SKM-1 (cell line): ENCODE results near the gene SEC22A.
A peak's percentile ranks its signal among the peaks of the same experiment; 100 is the strongest.

Source experiments
- DNase-seq: peaks from one replicate; lab custom pipeline; 2025; ENCODE audit not compliant: unreplicated experiment; lab: John Stamatoyannopoulos, UW

Gene SEC22A

DNA sequence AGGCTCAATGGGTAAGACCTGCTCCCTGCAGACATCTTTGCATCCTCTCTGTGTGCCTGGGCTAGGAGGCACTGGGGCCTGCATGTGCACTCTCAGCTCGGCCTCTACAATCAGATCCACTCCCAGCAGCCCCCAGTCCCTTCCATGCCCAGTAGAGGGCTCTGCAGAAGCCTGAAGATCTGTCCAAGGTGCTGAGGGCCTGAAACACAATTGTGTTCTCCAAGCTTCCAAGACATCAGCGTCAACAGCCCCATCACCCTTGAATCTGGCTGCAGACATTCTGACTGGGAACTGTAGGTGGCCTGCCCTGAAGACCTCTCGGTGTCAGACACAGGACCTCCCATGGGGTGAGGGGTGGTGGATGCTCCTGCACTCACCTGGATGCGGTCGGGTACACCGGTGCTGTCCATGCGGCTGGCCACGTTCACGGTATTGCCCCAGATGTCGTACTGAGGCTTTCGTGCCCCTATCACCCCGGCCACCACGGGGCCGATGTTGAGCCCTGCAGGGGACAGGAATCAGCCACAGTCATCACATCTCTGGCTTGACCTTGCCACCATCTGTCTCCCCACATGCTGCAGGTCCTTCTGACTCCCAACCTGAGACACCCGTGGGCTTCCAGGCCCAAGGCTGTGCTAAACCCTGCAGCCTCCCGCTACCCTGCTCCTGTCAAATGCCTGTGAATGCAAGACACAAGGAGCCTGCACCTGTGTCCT is 84.7 kb downstream of the SEC22A start:
- DNase-seq = peak; percentile 36

DNA sequence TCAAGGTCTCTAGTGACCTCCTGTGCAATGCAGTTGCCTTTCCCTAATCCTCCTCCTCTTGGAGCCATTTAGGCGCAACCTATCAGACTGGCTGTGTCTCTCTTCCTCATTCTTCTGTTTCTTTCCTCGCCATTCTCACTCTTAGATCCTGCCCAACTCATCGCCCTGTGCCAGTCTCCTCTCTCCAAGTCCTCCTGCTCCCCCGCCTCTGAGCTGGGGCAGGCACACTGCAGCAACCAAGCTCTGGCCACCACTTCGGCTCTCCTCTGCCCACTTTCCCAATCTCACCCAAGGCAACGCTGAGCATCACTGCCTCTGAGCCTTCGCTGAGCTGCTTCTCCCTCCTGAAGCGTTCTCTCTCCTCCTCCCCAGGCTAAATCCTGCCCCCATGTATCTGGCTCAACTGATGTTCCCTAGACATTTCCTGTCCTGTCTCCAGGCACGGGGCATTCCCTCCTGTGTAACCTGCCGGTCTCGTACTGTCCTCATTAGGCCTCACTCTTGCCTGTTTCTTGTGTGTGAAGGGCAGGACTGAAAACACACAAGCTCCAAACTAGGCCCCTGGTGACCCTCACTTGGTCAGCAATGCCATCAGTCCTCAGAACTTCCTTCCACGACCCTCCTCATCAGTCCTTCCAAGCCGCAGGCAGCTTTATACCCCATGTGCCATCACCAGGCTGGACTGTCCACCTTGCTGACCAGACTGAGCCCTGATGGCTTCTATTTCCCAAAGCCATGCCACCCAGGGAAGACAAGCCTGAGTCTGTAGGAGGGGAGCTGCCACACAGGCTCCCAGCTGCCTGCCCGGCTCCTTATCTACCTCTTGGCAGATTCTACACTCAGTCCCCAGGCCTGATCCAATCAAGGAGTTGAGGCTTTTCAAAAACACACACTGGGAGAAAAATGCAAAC is 85.6 kb downstream of the SEC22A start:
- DNase-seq = no peak

DNA sequence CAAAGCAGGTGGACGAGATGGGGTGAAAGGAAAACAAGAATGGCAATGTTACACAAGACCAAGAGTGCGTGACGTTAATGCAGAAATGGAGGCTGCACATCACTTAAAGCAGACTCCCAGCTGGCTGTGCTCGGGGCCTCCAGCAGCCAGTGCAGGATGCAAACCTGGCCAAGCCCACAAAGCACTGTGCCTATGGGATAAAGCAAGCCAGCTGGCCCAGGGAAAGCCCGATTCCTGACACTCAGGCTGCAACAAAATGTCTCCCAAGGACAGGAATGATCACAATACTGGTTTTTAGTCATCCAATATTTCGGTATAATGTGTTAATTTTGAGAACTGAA is 86.2 kb downstream of the SEC22A start:
- no peak for DNase-seq

DNA sequence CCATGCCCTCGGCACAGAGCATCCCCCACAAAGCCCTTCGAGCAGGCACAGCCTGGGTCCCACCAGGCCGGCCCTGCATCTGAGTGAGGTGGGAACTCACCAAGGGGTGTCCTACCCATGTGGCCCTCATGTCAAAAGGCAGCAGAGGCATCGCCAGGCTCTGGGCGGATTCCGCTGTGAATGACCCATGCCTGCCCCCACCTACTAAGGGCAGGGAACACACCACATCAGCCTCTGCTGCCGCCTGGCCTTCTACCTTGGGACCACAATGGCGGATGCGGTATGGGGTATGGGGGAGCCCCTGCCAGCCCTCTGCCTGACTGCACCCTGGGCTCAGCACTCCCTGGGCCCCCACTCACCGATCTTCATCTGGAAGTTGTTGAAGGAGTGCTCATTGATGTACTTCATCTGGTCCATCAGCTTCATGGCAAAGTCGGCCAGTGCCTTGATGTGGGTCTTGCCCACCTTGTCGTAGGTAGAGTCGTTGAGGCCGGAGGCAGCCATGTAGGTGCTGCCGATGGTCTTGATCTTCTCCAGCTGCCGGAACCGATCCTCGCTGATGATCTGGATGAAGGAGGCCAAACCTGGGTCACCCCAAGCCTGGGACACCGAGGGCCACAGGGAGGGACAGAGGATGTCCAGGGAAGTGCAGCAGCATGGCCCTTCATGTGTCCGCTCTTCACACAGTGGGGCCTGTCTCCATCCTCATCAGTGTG is 87.8 kb downstream of the SEC22A start:
- no peak for DNase-seq

DNA sequence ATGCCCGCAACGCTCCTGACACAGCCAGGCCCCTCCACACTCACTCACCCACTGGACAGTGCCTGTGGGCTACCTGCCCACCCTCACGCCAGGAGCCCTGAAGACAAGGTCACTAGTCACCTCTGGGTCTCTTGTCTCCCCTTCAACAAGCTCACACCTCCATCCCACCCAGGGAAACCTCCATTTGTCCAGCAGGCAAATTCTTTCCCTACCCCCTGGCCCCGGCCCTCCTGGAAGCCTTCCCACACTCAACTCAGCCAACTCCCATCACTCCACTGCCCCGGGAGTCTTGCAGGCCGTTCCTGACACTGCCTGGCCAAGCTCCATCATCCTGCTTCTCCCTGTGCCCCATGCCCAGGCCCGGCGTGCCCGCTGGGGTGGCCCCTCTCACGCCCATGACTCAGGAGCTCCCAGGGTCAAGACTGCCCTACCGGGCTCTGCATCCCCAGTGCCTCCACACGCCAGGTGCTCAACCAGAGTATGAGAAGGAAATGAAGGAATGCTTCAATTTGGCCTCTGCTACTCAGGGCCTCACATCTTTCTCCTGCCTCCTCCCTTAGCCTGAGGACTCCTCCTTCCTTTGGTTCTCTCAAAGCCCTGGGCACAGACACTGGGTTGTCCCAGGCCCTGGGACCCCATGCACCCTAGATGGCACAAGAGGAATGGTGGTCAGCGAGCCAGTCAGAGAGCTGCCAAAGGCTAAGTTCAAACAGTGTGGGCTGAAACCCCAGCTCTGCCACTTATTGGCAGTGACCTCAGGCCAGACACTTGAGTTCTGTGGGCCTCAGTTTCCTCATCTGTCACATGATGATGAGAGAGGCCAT is 88.6 kb downstream of the SEC22A start:
- no peak for DNase-seq

DNA sequence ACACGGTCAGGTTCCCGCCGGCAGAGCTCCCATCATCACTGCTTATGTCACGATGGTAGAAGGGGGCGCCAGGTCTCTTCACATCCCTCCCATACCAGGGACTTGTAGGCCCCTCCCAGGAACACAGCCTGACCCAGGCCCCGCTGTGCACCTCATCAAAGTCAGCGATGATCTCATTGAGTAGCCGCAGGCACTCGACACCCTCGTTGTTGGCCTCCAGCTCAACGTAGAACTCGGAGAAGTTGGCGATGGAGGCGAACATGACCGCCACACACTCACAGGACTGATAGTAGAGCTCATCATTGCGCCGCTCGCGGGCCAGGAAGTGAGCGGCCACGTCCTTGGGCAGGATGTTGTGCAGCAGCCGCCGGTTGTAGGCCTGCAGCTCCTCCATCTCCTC is 89.2 kb downstream of the SEC22A start:
- DNase-seq = no peak

DNA sequence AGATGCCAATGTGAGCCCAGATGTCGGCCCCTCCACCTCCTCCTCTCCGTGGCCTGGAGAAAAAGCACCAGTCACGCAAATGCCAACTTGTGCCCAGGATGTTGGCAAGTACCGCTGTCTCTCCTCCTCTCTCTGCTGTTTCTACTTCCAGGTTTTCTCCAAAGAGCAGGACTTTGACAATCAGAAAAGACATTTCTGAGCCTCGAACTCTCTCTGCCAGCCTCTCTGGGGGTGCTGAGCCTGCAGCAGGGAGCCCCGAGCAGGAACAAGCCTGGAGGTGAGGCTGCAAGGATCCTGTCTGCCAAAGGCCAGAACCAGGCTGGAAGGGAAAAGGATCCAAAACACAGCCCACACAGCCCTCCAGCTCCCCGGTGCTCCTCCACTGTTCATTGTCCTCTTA is 89.7 kb downstream of the SEC22A start:
- DNase-seq = no peak

DNA sequence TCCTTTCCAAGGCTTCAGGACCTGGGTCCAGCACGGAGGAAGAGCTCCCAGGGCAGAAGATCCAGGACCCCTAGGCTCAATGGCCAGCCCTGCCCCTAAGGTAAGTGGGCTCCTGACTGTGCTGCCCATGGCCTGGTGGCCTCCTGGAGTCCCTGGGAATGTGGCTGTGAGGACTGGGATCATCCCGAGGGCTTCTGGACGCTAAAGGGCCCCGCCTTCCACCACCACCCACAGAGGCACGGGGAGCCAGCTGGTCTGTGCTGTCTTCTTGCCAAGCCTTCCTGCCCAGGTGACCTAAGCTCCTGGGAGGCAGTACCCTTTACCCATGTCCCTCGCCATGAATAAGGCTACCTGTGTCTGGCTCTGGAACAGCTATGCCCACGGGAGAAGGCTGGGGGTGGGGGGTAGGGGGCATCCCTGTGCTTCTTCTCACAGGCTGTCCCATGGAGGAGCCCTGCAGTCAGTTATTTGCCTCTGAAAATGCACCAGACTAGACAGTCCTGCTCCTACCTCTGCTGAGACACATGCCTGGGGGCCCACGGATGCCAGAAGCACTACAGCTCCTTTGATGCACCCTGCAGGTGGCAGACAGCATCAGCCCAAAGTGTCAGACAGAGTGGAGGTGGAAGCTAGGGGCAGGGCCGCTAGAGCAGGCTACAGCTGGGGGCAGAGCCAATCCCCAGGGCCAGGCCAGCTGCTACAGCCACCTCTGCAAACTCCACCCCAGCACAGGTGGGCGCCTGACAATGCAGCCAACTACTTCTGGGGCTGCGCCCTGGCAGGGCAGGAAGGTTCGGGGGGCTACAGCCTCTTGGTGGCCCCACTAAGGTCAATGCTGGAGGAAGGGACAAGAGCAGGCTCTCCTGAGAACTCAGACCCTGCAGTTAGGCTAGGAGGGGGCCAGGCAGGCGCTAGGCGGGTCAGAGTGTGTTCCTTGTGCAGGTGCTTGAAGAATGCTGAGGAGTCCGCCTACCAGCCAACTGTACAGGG is 90.9 kb downstream of the SEC22A start:
- no peak for DNase-seq

DNA sequence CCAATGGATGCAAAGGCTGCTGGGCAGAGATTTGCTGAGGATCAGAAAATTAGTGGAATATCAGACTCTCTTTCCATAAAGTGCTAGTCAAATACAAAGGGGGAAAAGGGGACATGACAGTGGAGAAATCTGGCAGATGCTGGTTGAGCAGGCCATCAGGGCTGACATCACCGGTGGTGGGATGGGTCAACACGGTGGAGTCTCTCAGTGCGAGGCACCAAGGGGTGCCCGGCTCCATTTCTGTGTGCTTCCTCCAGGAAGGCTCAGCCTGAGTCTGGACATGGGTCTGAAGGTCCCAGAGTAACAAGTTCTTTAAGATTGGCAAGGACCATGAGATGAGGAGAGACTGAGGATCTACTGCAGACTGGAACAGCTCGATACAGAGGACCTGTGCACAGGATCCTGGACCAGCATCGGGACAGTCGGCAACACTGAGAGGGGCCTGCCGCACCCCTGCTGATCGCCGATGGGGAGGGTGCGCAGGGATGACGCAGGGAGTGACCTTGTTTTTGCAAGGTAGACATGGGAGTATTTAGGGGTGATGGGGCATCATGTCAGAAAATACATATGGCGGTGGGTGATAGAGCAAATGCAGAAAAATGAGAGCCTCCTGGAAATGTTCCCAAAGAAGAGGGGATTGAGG is 92.7 kb downstream of the SEC22A start:
- no peak for DNase-seq

DNA sequence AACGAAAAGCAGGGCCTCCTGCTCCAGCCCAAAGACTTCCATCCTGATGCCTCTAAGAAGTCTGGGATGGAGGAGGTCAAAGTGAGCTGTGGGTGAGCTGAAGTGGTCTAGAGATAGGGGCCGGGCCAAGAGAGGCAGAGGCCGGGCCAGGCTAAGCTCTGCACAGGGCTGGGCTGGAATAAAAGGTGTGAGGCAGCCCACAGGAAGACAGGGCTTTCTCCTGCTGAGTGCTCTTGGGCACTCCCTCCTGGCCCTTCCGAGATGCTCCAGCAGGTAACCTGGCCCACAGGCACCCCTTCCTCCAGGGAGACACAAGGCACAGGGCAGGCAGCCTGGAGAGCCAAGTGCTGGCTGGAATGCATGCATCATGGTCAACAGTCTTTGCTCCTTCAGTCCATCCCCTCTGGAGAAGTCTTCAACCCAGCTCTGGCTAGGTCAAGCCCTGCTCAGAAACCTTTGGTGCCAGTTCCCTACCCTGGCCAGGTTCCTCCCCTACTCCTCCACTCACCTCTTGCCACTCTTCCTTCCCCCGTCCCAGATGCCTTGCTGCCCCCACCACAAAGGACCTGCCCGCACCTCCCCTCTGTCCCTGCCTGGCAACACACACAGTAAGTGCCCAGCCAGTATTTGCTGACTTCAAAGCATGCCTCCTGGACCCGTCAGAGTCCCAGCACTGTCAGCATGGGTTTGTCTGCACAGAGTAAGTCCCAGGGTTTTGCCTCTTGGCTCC is 93.6 kb downstream of the SEC22A start:
- no peak for DNase-seq

DNA sequence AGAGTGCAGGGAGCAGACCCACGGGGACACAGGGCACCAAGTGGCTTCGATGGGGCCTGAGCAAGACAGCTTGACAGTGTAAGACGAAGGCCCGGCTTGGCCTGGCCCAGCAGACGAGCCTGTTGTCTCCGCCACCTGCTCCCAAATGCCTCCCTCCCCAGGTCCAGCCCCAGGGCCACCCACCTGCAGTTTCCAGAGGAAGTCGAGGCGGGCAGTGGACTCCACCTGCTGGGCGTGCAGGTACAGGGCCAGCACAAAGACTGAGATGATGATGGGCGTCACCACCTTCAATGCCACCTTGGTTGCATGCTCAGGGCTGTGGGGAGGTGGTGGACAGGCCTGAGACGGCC is 94.1 kb downstream of the SEC22A start:
- DNase-seq = no peak

DNA sequence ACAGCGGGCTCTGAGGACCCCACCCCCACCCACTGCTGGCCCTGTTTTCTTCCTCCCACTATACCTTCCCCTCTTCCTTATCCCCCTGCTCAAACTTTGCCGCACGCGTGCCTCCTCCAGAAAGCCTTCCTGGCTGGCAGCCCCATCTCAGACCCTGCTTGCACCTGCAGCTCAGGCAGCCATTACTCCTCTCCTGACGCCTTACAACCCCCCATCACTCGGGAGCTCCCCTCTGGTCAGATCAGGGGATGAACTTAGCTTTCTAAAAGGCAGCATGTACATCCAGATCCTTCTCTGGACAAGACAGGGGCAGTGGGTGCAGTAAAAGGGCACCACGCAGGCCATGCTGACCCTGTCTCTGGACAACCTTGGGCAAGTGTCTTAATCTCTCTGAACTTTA is 94.5 kb downstream of the SEC22A start:
- no peak for DNase-seq

DNA sequence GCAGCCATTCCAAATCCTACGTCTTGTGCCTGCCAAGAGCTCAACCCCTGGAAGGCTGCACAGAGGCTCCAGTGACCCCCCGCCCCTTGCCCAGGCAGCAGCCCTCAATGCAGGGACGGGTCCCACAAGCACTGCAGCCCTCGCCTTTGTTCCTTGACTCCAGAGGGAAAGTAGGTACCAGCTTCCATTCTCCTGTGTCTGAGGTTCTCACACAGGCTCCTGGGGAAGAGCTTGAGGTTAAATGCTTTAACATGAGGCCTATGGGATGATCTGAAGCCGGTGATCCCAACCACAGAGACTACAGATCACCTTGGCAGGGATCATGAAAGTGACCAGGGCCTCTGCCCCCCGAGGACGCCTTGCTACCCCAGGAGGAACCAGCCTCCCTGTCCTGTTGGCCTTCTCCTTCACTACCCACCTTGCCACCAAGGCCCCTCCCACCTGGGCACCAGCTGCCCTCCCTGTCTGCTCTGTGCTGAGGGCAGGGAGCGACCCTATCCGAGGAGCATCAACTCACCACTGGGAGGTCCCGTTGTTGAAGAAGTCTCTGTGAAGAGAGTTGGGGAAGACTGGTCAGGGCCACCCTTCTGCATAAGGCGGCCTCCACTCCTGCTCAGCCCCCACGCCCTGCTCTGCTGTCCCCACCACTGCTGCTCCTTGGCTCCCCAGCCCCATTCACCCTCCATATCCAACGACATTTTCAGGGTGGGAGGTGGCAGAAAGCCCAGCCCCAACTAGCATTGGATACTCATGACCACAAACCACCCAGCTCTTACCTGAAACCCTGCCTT is 95.3 kb downstream of the SEC22A start:
- DNase-seq = no peak

DNA sequence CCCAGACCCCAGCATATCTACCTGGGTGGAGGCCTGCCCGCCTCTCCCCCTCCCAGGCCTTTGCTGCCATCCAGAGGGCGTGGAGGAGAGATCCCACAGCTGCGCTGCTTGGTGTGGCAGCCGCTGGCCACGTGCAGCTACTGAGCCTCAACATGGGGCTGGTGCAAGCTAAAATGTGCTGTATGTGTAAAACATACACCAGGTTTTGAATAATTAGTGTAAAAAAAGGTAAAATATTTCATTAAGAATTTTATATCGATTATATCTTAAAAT is 95.8 kb downstream of the SEC22A start:
- no peak for DNase-seq

DNA sequence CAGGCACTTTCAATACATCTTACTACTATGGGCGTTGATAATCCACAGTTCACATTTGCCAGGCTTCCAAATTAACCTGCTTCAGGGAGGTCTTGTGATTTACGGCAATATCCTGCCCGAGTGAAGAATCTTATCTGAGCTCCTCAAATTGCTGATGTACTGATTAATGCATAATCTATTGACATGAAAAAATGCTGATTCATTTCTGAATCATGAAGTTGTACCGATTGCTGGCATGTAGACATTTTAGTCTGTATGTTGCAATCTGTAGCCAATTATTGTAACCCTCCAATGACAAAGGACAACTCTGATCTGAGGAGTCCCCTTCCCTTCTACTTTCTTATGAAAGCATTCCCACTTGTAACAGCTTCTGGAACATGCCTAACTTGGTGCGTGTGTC is 97.2 kb downstream of the SEC22A start:
- no peak for DNase-seq

DNA sequence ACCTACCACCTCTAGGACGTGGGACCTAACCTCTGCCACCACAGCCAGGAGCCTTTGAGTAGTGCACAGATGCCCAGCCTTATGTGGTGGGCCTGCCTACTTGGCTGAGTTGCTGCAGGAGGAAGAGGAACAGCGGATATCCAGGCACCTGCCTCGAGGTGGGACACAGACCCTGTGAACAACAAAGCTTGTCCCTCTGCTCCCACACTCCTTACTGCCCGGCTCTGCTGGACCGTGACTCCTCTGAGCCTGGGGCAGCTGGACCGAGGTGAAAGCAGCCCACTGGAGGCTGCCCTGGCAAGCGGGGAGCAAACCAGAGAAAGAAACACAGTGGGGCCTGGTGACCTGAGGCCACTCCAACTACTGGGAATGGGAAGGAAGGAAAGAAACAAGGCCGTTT is 97.8 kb downstream of the SEC22A start:
- DNase-seq = no peak

DNA sequence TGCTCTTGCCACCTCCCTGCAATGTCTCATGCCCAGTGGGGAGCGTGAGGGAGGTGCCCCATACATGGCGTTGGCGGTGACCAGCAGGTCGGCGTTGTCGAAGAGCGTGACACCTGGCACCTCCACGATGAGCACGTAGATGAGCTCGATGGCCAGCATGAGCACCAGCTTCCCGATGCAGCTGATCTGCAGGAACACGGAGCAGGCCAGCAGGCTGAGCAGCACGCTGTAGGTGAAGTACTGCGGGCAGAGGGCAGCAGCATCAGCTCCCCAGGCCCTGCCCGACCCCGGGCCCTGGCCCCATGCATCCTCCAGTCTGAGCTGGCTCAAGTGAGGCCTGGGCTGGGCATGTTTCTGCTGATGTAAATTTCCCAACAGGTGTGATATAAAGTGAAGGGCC is 98.3 kb downstream of the SEC22A start:
- no peak for DNase-seq

DNA sequence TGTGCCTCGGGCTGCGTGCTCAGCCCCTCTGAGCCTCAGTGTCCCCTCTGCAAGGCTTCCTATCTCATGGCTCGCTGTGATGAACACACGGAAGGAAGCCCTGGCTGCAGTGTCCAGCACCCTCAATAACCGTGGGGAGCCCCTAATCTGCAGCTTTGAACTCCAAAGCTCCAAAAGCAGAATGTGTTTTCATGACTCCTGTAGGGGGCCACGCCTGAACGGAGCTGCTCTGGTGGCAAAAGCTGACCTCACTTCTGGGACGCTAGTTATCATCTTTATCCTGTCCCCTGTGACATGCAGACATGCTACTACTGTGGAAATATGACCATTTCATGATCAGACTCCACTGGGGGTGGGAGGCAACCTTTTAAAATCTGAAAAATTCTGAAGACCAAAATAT is 98.8 kb downstream of the SEC22A start:
- DNase-seq = no peak
